H1 (cell line): ENCODE measurements around the gene MYH16. TPM values are rescaled to one million over a fixed set of nuclear protein-coding genes. Genes with fewer than 3 reads are reported as not detected.

Experiments used
- CTCF ChIA-PET: fragments of 300-600 bp; sonication (Branson Sonifier 250); formaldehyde crosslinking; loops from one replicate; lab custom pipeline; 2021; ENCODE audit not compliant: partially characterized antibody; lab: Charles Lee
- POLR2A ChIA-PET: fragments of 300-600 bp; sonication (Branson Sonifier 250); formaldehyde crosslinking; loops from one replicate; lab custom pipeline; 2021; ENCODE audit warnings: inconsistent platforms; ENCODE audit not compliant: partially characterized antibody; lab: Charles Lee
- DNase-seq, 2 experiments: peaks; one replicate each; pipeline versions ENCODE4 v3.0.0 to v3.0.0-alpha.2; 2010 to 2022; ENCODE audit warnings: low spot score in 2 of 2, low read depth in 1 of 2, mixed read lengths in 1 of 2
- FAIRE-seq: peaks from 2 replicates; lab custom pipeline; 2011; peaks lifted over from hg19 to GRCh38; lab: Jason Lieb, UNC
- H2AFZ ChIP-seq: 2 replicates; pipeline ENCODE4 v1.8.1; 2012; ENCODE audit warnings: low read length, inconsistent platforms
- H2AK5ac ChIP-seq: 2 replicates; pipeline ENCODE4 v1.6.1; 2013; ENCODE audit warnings: low read depth, low read length
- H2BK120ac ChIP-seq: replicated peaks from 2 replicates; pipeline ENCODE3; 2013; ENCODE audit warnings: low read depth, low read length, inconsistent platforms
- H2BK12ac ChIP-seq: 2 replicates; pipeline ENCODE4 v1.6.1; 2013; ENCODE audit warnings: low read depth, low read length
- H2BK15ac ChIP-seq: 2 replicates; pipeline ENCODE4 v1.6.1; 2013; ENCODE audit warnings: low read length
- H2BK20ac ChIP-seq: 2 replicates; pipeline ENCODE4 v1.6.1; 2013; ENCODE audit warnings: low read length
- H2BK5ac ChIP-seq: 2 replicates; pipeline ENCODE4 v1.6.1; 2013; ENCODE audit warnings: low read depth, low read length
- H3K14ac ChIP-seq: 2 replicates; pipeline ENCODE4 v1.6.1; 2013; ENCODE audit warnings: inconsistent platforms; ENCODE audit not compliant: insufficient read length
- H3K18ac ChIP-seq: 2 replicates; pipeline ENCODE4 v1.6.1; 2013; ENCODE audit warnings: low read length; ENCODE audit errors: extremely low read depth
- H3K23ac ChIP-seq: 2 replicates; pipeline ENCODE4 v1.6.1; 2013; ENCODE audit warnings: inconsistent platforms; ENCODE audit not compliant: insufficient read length
- H3K23me2 ChIP-seq: 2 replicates; pipeline ENCODE4 v1.6.1; 2013; ENCODE audit warnings: low read depth, low read length
- H3K27ac ChIP-seq: 2 replicates; pipeline ENCODE4 v1.6.1; 2011; ENCODE audit warnings: low read depth, low read length, inconsistent platforms
- H3K27me3 ChIP-seq, 4 experiments: replicated peaks in 1 of 4; 1 replicate in 1 of 4; 2 replicates in 3 of 4; pipeline versions ENCODE4 v1.6.1 to v1.8.1; 2011 to 2013; ENCODE audit warnings: low read length in 3 of 4, mild to moderate bottlenecking in 3 of 4, inconsistent platforms in 2 of 4, mixed read lengths in 2 of 4, moderate library complexity in 1 of 4; ENCODE audit not compliant: control insufficient read depth in 3 of 4, insufficient read depth in 3 of 4; ENCODE audit errors: extremely low read depth in 1 of 4
- H3K36me3 ChIP-seq, 4 experiments: 2 replicates each; pipeline versions ENCODE4 v1.6.1 to v1.8.1; 2011 to 2013; ENCODE audit warnings: mild to moderate bottlenecking in 4 of 4, low read length in 3 of 4, moderate library complexity in 2 of 4, control low read depth in 1 of 4, inconsistent platforms in 1 of 4; ENCODE audit not compliant: insufficient read depth in 4 of 4, control insufficient read depth in 2 of 4
- H3K4ac ChIP-seq: replicated peaks from 2 replicates; pipeline ENCODE3; 2013; ENCODE audit warnings: low read length, low read depth, mixed read lengths, inconsistent platforms; ENCODE audit not compliant: insufficient read length
- H3K4me1 ChIP-seq, 4 experiments: replicated peaks in 1 of 4; 1 replicate in 1 of 4; 2 replicates in 3 of 4; pipeline versions ENCODE4 v1.6.1 to v1.8.1; 2011 to 2013; ENCODE audit warnings: low read length in 3 of 4, inconsistent platforms in 2 of 4, mixed read lengths in 1 of 4; ENCODE audit not compliant: insufficient read depth in 4 of 4, control insufficient read depth in 3 of 4
- H3K4me2 ChIP-seq, 2 experiments: 2 replicates each; pipeline versions ENCODE4 v1.6.1 to v1.8.1; 2011 to 2013; ENCODE audit warnings: low read depth in 2 of 2, low read length in 2 of 2, control low read depth in 1 of 2, inconsistent platforms in 1 of 2, mild to moderate bottlenecking in 1 of 2; ENCODE audit not compliant: insufficient read depth in 1 of 2
- H3K4me3 ChIP-seq, 4 experiments: fragments of 200-600, 300-600 bp in 1 of 4; sonication (generic), shearing (Covaris generic), sonication (Bioruptor Twin) in 1 of 4; 2 replicates each; pipeline versions ENCODE4 v1.5.1 to v1.8.1; 2011 to 2016; ENCODE audit warnings: low read length in 4 of 4, low read depth in 3 of 4, control low read depth in 2 of 4, inconsistent platforms in 2 of 4, mild to moderate bottlenecking in 2 of 4, mixed read lengths in 1 of 4, moderate library complexity in 1 of 4; ENCODE audit not compliant: insufficient read depth in 2 of 4; ENCODE audit errors: extremely low read depth in 1 of 4
- H3K56ac ChIP-seq: replicated peaks from 2 replicates; pipeline ENCODE3; 2013; ENCODE audit warnings: low read depth, mild to moderate bottlenecking, mixed read lengths, low read length, inconsistent platforms; ENCODE audit not compliant: insufficient read length
- H3K79me1 ChIP-seq: 2 replicates; pipeline ENCODE4 v1.6.1; 2013; ENCODE audit warnings: low read depth, low read length, control low read depth
- H3K79me2 ChIP-seq, 2 experiments: 2 replicates each; pipeline versions ENCODE4 v1.6.1 to v1.8.1; 2012 to 2013; ENCODE audit warnings: low read length in 2 of 2, mild to moderate bottlenecking in 2 of 2, inconsistent platforms in 1 of 2; ENCODE audit not compliant: insufficient read depth in 2 of 2, control insufficient read depth in 1 of 2
- H3K9ac ChIP-seq, 4 experiments: replicated peaks in 1 of 4; 1 replicate in 1 of 4; 2 replicates in 3 of 4; pipeline versions ENCODE4 v1.6.1 to v1.8.1; 2011 to 2013; ENCODE audit warnings: low read depth in 3 of 4, low read length in 3 of 4, control low read depth in 2 of 4, mild to moderate bottlenecking in 2 of 4, moderate library complexity in 2 of 4, inconsistent platforms in 1 of 4; ENCODE audit errors: extremely low read depth in 1 of 4
- H3K9me3 ChIP-seq, 2 experiments: 2 replicates each; pipeline versions ENCODE4 v1.6.1 to v1.8.1; 2012 to 2013; ENCODE audit warnings: mild to moderate bottlenecking in 2 of 2, moderate library complexity in 2 of 2, control low read depth in 1 of 2, inconsistent platforms in 1 of 2, low read depth in 1 of 2, low read length in 1 of 2, mixed read lengths in 1 of 2; ENCODE audit not compliant: insufficient read depth in 2 of 2
- H4K20me1 ChIP-seq, 2 experiments: replicated peaks in 1 of 2; 2 replicates each; pipeline versions ENCODE3 to v1.8.1; 2011 to 2013; ENCODE audit warnings: inconsistent platforms in 2 of 2, low read length in 2 of 2, mild to moderate bottlenecking in 1 of 2; ENCODE audit not compliant: insufficient read depth in 2 of 2, control insufficient read depth in 1 of 2
- H4K5ac ChIP-seq: 2 replicates; pipeline ENCODE4 v1.6.1; 2013; ENCODE audit warnings: low read length, low read depth, mixed read lengths, inconsistent platforms; ENCODE audit not compliant: insufficient read length
- H4K8ac ChIP-seq: 2 replicates; pipeline ENCODE4 v1.8.0; 2013; ENCODE audit warnings: mild to moderate bottlenecking, moderate library complexity, low read length, inconsistent platforms; ENCODE audit not compliant: insufficient read depth; ENCODE audit errors: extremely low read depth
- H4K91ac ChIP-seq: replicated peaks from 2 replicates; pipeline ENCODE3; 2013; ENCODE audit warnings: low read length, mixed read lengths, inconsistent platforms; ENCODE audit not compliant: insufficient read length
- CEBPB ChIP-seq: IDR thresholded peaks from 2 replicates; pipeline ENCODE4 v1.6.1; 2012; ENCODE audit warnings: low read depth, low read length
- CTCF ChIP-seq, 3 experiments: IDR thresholded peaks; 1 replicate in 2 of 3; 2 replicates in 1 of 3; pipeline versions ENCODE4 v1.5.1 to v1.6.1; 2011; ENCODE audit warnings: low read length in 3 of 3, mild to moderate bottlenecking in 3 of 3, inconsistent platforms in 2 of 3, low read depth in 1 of 3, moderate library complexity in 1 of 3; ENCODE audit not compliant: insufficient read depth in 1 of 3; ENCODE audit errors: control extremely low read depth in 1 of 3
- WGBS, 2 experiments: shearing (Covaris generic) in 1 of 2; methylation state at CpG; one replicate each; pipeline versions ENCODE4 v1.1.6 to v1.1.7; 2013 to 2015; ENCODE audit warnings: low lambda C conversion rate in 2 of 2, mixed read lengths in 2 of 2, inconsistent platforms in 1 of 2, low coverage in 1 of 2, missing lambda C conversion rate in 1 of 2; ENCODE audit not compliant: insufficient replicate concordance in 2 of 2, insufficient coverage in 1 of 2, insufficient read length in 1 of 2; ENCODE audit errors: extremely low coverage in 1 of 2, missing lambda C conversion rate in 1 of 2; 5-methylcytosine and 5-hydroxymethylcytosine counted together
- polyA plus RNA-seq, 7 experiments: library from polyadenylated mRNA; depleted of rRNA in 3 of 7; stranded (reverse) in 5 of 7; unstranded in 2 of 7; fragments of >200 nt in 5 of 7; fragments of 200-250 nt in 2 of 7; gene quantifications; 1 replicate in 5 of 7; 2 replicates in 1 of 7; 4 replicates in 1 of 7; pipeline versions ENCODE4 v1.2.1 to v1.2.3, GENCODE V29; 2011 to 2013; ENCODE audit warnings: missing spikeins in 2 of 7, mixed read lengths in 2 of 7
- total RNA-seq: library from RNA; stranded (reverse); fragmentation: NEBNext Ultra II Directional; extraction: Animal tissue kit (Norgen Biotek cat#: 25700); gene quantifications from 2 replicates; pipeline ENCODE4 v1.2.1, GENCODE V29; 2021

The MYH16 gene
- total and polyA plus RNA-seq, 2 of the 8 experiments (the other 6 are each of a cell fraction or from before 2014, with no cell fraction given) = not detected

GRCh38 chr7:99265848-99266480, 6.7 kb upstream of the MYH16 start:
- H4K8ac ChIP-seq = no peak overlapping the region
- no peak overlapping the region for H2BK120ac ChIP-seq
- H3K9me3 ChIP-seq = no peaks in the 10 kb centered on the region
- peaks cover 0 to 2% of the 10 kb centered on the region in 2 experiments for H4K20me1 ChIP-seq
- H2BK12ac ChIP-seq = no peak overlapping the region
- H3K4me3 ChIP-seq = no peak overlapping the region
- no peak overlapping the region for H2AK5ac ChIP-seq
- no peaks in the 10 kb centered on the region for H3K79me1 ChIP-seq
- POLR2A ChIA-PET = interaction anchor here (1.0 kb wide), 1 partner anchor 14 kb away, joined by 3 read pairs; no protein-coding TSS in a partner anchor
- TF ChIP-seq CTCF (IDR thresholded peaks at IDR 0.05; ENCODE audit: control extremely low read depth in 1 of 3, insufficient read depth in 1 of 3, low read depth in 1 of 3, low read length in 3 of 3) = no peak
- no peak for TF ChIP-seq CEBPB
- H3K23ac ChIP-seq = no peak overlapping the region
- H3K4me1 ChIP-seq = 0 out of 7 replicates have a peak, but pooled peaks cover 0 to 2% (median 0%) of the 10 kb centered on the region in 4 experiments
- H3K79me2 ChIP-seq = no peaks in the 10 kb centered on the region
- H2AFZ ChIP-seq = no peak overlapping the region
- H3K56ac ChIP-seq = no peak overlapping the region
- H4K91ac ChIP-seq = no peak overlapping the region
- H2BK15ac ChIP-seq = no peak overlapping the region
- no peak overlapping the region for H3K27ac ChIP-seq
- no peak overlapping the region for H2BK5ac ChIP-seq
- no peak overlapping the region for H2BK20ac ChIP-seq
- H3K4me2 ChIP-seq = no peak overlapping the region
- no peaks in the 10 kb centered on the region for H3K23me2 ChIP-seq
- no peak overlapping the region for H4K5ac ChIP-seq
- no peak for DNase-seq
- WGBS, 2 experiments = 93% methylated on average over 4 of the region's 4 CpGs; no CpG with 5 or more reads in 1 of the 2 experiments
- H3K36me3 ChIP-seq = no peaks in the 10 kb centered on the region
- CTCF ChIA-PET = interaction anchor here (1.4 to 2.6 kb wide), 4 partner anchors 11 to 225 kb away, joined by 3 to 11 read pairs (median 5); no protein-coding TSS in a partner anchor
- H3K18ac ChIP-seq = no peak overlapping the region
- no peaks in the 10 kb centered on the region for H3K27me3 ChIP-seq
- H3K14ac ChIP-seq = no peak overlapping the region
- no peak for FAIRE-seq
- H3K9ac ChIP-seq = no peak overlapping the region
- no peak overlapping the region for H3K4ac ChIP-seq
